ENCODE measurements around the gene SIT1.
"Not testable (repeated sequence)": the region's sequence is repeated elsewhere in the genome, so short reads cannot be mapped to it uniquely, and the experiment has no call there.

Gene SIT1

GRCh38 chr9:35612843-35613242, 37.9 kb downstream of the SIT1 start:
- in situ Hi-C loops (cut with HindIII; ENCODE audit: low pct_ligation_motif_present, low sequenced_read_pairs), result no loop called here
- TF ChIP-seq CTCF (IDR thresholded peaks at IDR 0.05; ENCODE audit: low read depth, low read length, missing control alignments), result no peak
- DNase-seq, result no peak
- H3K4me3 ChIP-seq (ENCODE audit: low read depth, low read length), result no peak overlapping the region
- H3K27ac ChIP-seq, result no peak overlapping the region
- peaks cover 13% of the 10 kb centered on the region for H3K27me3 ChIP-seq (replicated peaks)
- peaks cover 13% of the 10 kb centered on the region for H3K36me3 ChIP-seq (replicated peaks)

DNA sequence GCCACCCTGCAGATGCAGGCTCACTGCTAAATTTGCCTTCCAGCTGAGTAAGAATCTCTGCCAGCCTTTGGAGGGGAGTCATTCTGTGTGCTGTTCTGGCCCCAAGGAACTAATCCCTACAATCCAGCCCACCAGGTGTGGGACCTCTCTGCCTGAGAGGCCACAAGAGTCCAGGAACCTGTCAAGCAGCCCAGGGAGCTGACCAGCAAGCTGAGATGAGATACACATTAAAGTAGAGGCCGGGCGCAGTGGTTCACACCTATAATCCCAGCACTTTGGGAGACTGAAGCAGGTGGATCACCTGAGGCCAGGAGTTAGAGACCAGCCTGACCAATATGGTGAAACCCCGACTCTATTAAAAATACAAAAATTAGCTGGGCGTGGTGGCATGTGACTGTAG, 38.7 kb downstream of the SIT1 start:
- H3K27me3 ChIP-seq (replicated peaks), result peaks cover 13% of the 10 kb centered on the region
- DNase-seq; H3K4me3 ChIP-seq (ENCODE audit: low read depth, low read length); H3K27ac ChIP-seq; in situ Hi-C loops (cut with HindIII; ENCODE audit: low pct_ligation_motif_present, low sequenced_read_pairs): not testable (repeated sequence)
- peaks cover 13% of the 10 kb centered on the region for H3K36me3 ChIP-seq (replicated peaks)

DNA sequence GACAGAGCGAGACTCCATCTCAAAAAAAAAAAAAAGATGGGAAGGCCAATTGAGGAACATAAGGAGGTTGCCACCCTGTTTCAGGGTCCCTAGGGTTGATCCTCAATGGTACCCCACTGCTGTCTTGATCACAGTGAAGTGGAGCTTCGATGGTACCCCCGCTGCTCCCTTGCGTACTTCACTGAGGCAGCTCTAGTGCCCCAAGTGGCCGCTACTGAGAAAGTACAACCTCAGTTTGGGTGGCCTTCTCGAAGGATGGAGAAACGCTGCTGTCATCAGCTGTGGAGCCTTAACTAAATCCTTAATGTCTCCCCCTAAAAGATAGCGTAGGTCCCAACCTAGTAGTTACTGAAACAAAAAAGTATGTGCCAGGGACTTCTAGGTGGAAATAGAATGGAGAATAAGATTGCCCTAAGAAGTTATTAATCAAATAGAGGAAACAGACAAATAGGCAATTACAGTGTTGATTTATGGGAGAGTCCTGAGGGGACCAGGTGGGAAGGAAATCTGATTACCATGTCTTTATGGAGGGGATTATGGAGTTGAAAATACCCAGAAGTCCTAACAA, 39.4 kb downstream of the SIT1 start:
- in situ Hi-C loops (cut with HindIII; ENCODE audit: low pct_ligation_motif_present, low sequenced_read_pairs), result no loop called here
- DNase-seq, result peak; percentile 34
- TF ChIP-seq CTCF (IDR thresholded peaks at IDR 0.05; ENCODE audit: low read depth, low read length, missing control alignments), result peak; percentile 88
- Histone ChIP-seq H3K27me3 (replicated peaks) (peaks cover 7% of the 10 kb centered on the region), H3K4me3 (ENCODE audit: low read depth, low read length) (no peak overlapping the region), H3K27ac (no peak overlapping the region), H3K36me3 (replicated peaks) (peaks cover 13% of the 10 kb centered on the region)

DNA sequence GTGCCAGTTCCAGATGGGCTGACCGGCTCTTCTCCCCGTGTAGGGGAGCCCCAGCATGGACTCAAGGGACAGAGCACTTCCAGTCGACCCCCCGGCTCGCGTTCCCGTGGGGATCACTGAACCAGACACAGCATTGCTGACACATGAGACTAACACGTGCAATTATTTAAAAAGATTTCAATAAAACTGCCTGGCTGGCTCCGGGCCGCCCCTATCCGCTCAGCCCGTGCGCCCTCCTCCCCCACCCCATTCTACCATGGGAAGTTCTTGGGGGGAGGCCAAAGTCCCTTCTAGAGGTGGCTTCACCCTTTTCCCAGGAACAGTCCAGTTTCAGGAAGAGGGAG, 40.9 kb downstream of the SIT1 start:
- Histone ChIP-seq H3K36me3 (replicated peaks) (peaks cover 13% of the 10 kb centered on the region), H3K4me3 (ENCODE audit: low read depth, low read length) (no peak overlapping the region), H3K27ac (no peak overlapping the region), H3K27me3 (replicated peaks) (no peaks in the 10 kb centered on the region)
- in situ Hi-C loops (cut with HindIII; ENCODE audit: low pct_ligation_motif_present, low sequenced_read_pairs), result no loop called here
- TF ChIP-seq CTCF (IDR thresholded peaks at IDR 0.05; ENCODE audit: low read depth, low read length, missing control alignments), result no peak
- DNase-seq, result no peak

DNA sequence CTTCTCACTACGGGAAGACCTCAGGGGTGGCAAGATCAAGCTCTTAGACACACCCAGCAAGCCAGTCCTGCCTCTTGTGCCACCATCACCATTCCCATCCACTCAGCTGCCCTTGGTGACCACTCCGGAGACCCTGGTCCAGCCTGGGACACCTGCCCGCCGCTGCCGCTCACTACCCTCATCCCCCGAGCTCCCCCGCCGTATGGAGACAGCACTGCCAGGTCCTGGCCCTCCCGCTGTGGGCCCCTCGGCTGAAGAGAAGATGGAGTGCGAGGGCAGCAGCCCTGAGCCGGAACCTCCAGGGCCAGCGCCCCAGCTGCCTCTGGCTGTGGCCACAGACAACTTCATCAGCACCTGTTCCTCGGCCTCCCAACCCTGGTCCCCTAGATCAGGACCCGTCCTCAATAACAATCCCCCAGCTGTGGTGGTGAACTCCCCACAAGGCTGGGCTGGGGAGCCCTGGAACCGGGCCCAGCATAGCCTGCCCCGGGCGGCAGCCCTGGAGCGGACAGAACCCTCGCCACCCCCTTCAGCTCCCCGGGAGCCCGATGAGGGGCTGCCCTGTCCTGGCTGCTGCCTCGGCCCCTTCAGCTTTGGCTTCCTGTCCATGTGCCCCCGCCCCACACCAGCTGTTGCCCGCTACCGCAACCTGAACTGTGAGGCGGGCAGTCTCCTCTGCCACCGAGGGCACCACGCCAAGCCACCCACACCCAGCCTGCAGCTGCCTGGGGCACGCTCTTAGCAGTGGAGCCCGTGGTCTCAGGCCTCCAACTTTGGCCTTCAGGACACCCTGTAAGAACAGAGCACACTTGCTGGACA, 41.5 kb downstream of the SIT1 start:
- no peak for DNase-seq
- no peak overlapping the region for H3K4me3 ChIP-seq (ENCODE audit: low read depth, low read length)
- H3K27me3 ChIP-seq (replicated peaks), result no peaks in the 10 kb centered on the region
- in situ Hi-C loops (cut with HindIII; ENCODE audit: low pct_ligation_motif_present, low sequenced_read_pairs), result no loop called here
- peaks cover 13% of the 10 kb centered on the region for H3K36me3 ChIP-seq (replicated peaks)
- no peak overlapping the region for H3K27ac ChIP-seq
- TF ChIP-seq CTCF (IDR thresholded peaks at IDR 0.05; ENCODE audit: low read depth, low read length, missing control alignments), result no peak

DNA sequence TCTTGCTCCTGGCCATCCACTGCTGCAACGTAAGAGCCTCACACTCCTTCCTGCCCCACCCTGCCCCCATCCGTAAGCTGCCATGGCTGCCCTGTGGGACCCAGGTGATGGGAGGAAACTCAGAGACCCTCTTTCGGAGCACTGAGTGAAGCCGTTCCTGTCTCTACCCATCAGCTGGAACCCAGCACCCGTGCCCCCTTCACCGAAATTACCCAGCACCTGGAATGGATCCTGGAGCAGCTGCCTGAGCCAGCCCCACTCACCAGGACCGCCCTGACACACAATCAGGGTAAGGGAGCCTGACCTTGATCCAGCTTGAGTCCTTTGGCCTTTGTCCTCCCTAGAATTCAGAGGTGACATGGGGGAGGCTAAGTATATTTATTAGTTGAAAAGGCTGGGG, 42.5 kb downstream of the SIT1 start:
- Histone ChIP-seq H3K27ac (no peak overlapping the region), H3K4me3 (ENCODE audit: low read depth, low read length) (no peak overlapping the region), H3K36me3 (replicated peaks) (peaks cover 13% of the 10 kb centered on the region), H3K27me3 (replicated peaks) (no peaks in the 10 kb centered on the region)
- DNase-seq, result no peak
- in situ Hi-C loops (cut with HindIII; ENCODE audit: low pct_ligation_motif_present, low sequenced_read_pairs), result no loop called here
- TF ChIP-seq CTCF (IDR thresholded peaks at IDR 0.05; ENCODE audit: low read depth, low read length, missing control alignments), result no peak
